GM19463 (cell line): ENCODE measurements around the gene CTBP1.
"Not testable (repeated sequence)": the region's sequence is repeated elsewhere in the genome, so short reads cannot be mapped to it uniquely, and the experiment has no call there.

Experiments used
- ATAC-seq: cut with Tn5 transposase; IDR thresholded peaks from one replicate; pipeline ENCODE4 v1.9.1; 2021; ENCODE audit warnings: mild to moderate bottlenecking, moderate library complexity; ENCODE audit not compliant: unreplicated experiment

The CTBP1 gene

GRCh38 chr4:1239141-1239949 lies 9.6 kb downstream of the CTBP1 start:
- ATAC-seq: no peak

- no peak for ATAC-seq
Observed at GRCh38 chr4:1238676-1239000, 10.3 kb downstream of the CTBP1 start.

- ATAC-seq: no peak
Observed at GRCh38 chr4:1237981-1238675, 10.8 kb downstream of the CTBP1 start.

GRCh38 chr4:1237261-1237660 lies 11.7 kb downstream of the CTBP1 start:
- ATAC-seq: not testable (repeated sequence)

GRCh38 chr4:1236836-1237235 lies 12.1 kb downstream of the CTBP1 start:
- not testable (repeated sequence) for ATAC-seq

- ATAC-seq: no peak
Observed at GRCh38 chr4:1236103-1236641, 12.8 kb downstream of the CTBP1 start.

- no peak for ATAC-seq
Observed at GRCh38 chr4:1235381-1236102, 13.4 kb downstream of the CTBP1 start.

GRCh38 chr4:1234811-1235292 lies 14.1 kb downstream of the CTBP1 start:
- ATAC-seq: no peak

- no peak for ATAC-seq
Observed at GRCh38 chr4:1234309-1234695, 14.6 kb downstream of the CTBP1 start.

- ATAC-seq: no peak
Observed at GRCh38 chr4:1233641-1234308, 15.2 kb downstream of the CTBP1 start.

- ATAC-seq: no peak
Observed at GRCh38 chr4:1232661-1233621, 16.0 kb downstream of the CTBP1 start.

- no peak for ATAC-seq
Observed at GRCh38 chr4:1231637-1232360, 17.1 kb downstream of the CTBP1 start.

GRCh38 chr4:1230971-1231636 lies 17.8 kb downstream of the CTBP1 start:
- no peak for ATAC-seq

- ATAC-seq: no peak
Observed at GRCh38 chr4:1230316-1230715, 18.6 kb downstream of the CTBP1 start.

- no peak for ATAC-seq
Observed at GRCh38 chr4:1229117-1229849, 19.6 kb downstream of the CTBP1 start.

- no peak for ATAC-seq
Observed at GRCh38 chr4:1227816-1228215, 21.1 kb downstream of the CTBP1 start.

- no peak for ATAC-seq
Observed at GRCh38 chr4:1226598-1226997, 22.3 kb downstream of the CTBP1 start.

GRCh38 chr4:1226144-1226481 lies 22.8 kb downstream of the CTBP1 start:
- no peak for ATAC-seq
